Progenitor cell of endocrine pancreas (in vitro differentiated cells): ENCODE results near the gene STK10. TPM values are rescaled to one million over a fixed set of nuclear protein-coding genes. Genes with fewer than 3 reads are reported as not detected.

ENCODE experiments used
- DNase-seq: peaks from one replicate; pipeline ENCODE4 v3.0.0; 2021; ENCODE audit warnings: low spot score; ENCODE audit not compliant: unreplicated experiment
- H3K27ac Mint-ChIP-seq: 2 replicates; pipeline ENCODE4 v1.8.0; 2021; ENCODE audit warnings: mild to moderate bottlenecking, moderate library complexity, mixed read lengths
- H3K27me3 Mint-ChIP-seq: 2 replicates; pipeline ENCODE4 v1.8.0; 2021; ENCODE audit warnings: mixed read lengths
- H3K36me3 Mint-ChIP-seq: 2 replicates; pipeline ENCODE4 v1.8.0; 2022; ENCODE audit warnings: mixed read lengths; ENCODE audit not compliant: insufficient read depth
- H3K4me1 Mint-ChIP-seq: 2 replicates; pipeline ENCODE4 v1.8.0; 2021; ENCODE audit warnings: low read depth, mixed read lengths
- H3K4me3 Mint-ChIP-seq: 2 replicates; pipeline ENCODE4 v1.8.0; 2021; ENCODE audit warnings: low read depth, mild to moderate bottlenecking, moderate library complexity, mixed read lengths
- H3K9me3 Mint-ChIP-seq: 2 replicates; pipeline ENCODE4 v1.8.0; 2021; ENCODE audit warnings: low read depth, mixed read lengths
- CTCF ChIP-seq: fragments of 200-600 bp; sonication (generic); IDR thresholded peaks from one replicate; pipeline ENCODE4 v1.5.0; 2021; ENCODE audit warnings: antibody characterized with exemption, mild to moderate bottlenecking; ENCODE audit not compliant: unreplicated experiment
- total RNA-seq: library from RNA; stranded (reverse); gene quantifications from 2 replicates; pipeline ENCODE4 v1.2.1, GENCODE V29; 2021

The STK10 gene
- total RNA-seq, 1 donor from 2014 or later, result 18.1 TPM

- Mint-ChIP-seq H3K27me3 (no peaks in the 10 kb centered on the region), H3K9me3 (no peaks in the 10 kb centered on the region), H3K4me1 (no peaks in the 10 kb centered on the region), H3K36me3 (peaks cover 2% of the 10 kb centered on the region), H3K27ac (no peak overlapping the region), H3K4me3 (no peak overlapping the region)
- no peak for DNase-seq
- no peak for TF ChIP-seq CTCF
Measured at GRCh38 chr5:172046593-172046992, 141.4 kb downstream of the STK10 start.

GRCh38 chr5:172045315-172045632 lies 142.8 kb downstream of the STK10 start:
- Mint-ChIP-seq H3K27ac (no peak overlapping the region), H3K36me3 (peaks cover 2% of the 10 kb centered on the region), H3K27me3 (no peaks in the 10 kb centered on the region), H3K4me1 (no peaks in the 10 kb centered on the region), H3K4me3 (no peak overlapping the region), H3K9me3 (no peaks in the 10 kb centered on the region)
- no peak for TF ChIP-seq CTCF
- no peak for DNase-seq

GRCh38 chr5:172044631-172045314 lies 143.3 kb downstream of the STK10 start:
- Mint-ChIP-seq H3K4me3 (no peak overlapping the region), H3K27me3 (no peaks in the 10 kb centered on the region), H3K36me3 (peaks cover 1% of the 10 kb centered on the region), H3K9me3 (no peaks in the 10 kb centered on the region), H3K4me1 (peaks cover 1% of the 10 kb centered on the region), H3K27ac (no peak overlapping the region)
- no peak for DNase-seq
- no peak for TF ChIP-seq CTCF

- H3K36me3 Mint-ChIP-seq, result no peaks in the 10 kb centered on the region
- no peaks in the 10 kb centered on the region for H3K27me3 Mint-ChIP-seq
- no peak for DNase-seq
- H3K9me3 Mint-ChIP-seq, result no peaks in the 10 kb centered on the region
- no peak overlapping the region for H3K27ac Mint-ChIP-seq
- H3K4me3 Mint-ChIP-seq, result no peak overlapping the region
- peaks cover 1% of the 10 kb centered on the region for H3K4me1 Mint-ChIP-seq
- TF ChIP-seq CTCF, result no peak
Measured at GRCh38 chr5:172043865-172044264, 144.2 kb downstream of the STK10 start.

- no peaks in the 10 kb centered on the region for H3K36me3 Mint-ChIP-seq
- no peak overlapping the region for H3K27ac Mint-ChIP-seq
- no peak overlapping the region for H3K4me3 Mint-ChIP-seq
- peaks cover 2% of the 10 kb centered on the region for H3K9me3 Mint-ChIP-seq
- DNase-seq, result no peak
- no peaks in the 10 kb centered on the region for H3K27me3 Mint-ChIP-seq
- peaks cover 1% of the 10 kb centered on the region for H3K4me1 Mint-ChIP-seq
- TF ChIP-seq CTCF, result no peak
Measured at GRCh38 chr5:172042183-172042582, 145.8 kb downstream of the STK10 start.
